GM12873 (cell line): Measurements from ENCODE around the gene MICALL1.

Experiments used
- CTCF ChIP-seq: IDR thresholded peaks from 2 replicates; pipeline ENCODE4 v1.5.1; 2012; ENCODE audit warnings: low read depth, mild to moderate bottlenecking, moderate library complexity, low read length, control low read depth; ENCODE audit not compliant: insufficient read depth; ENCODE audit errors: missing control alignments

MICALL1 gene

GRCh38 chr22:37982938-37983859 lies 77.1 kb downstream of the MICALL1 start:
- TF ChIP-seq CTCF = peak; percentile 31

- TF ChIP-seq CTCF = no peak
Measured at GRCh38 chr22:37983860-37984791, 78.0 kb downstream of the MICALL1 start, which contains the start of gene SOX10. Gene SOX10, minus strand, starts transcription at chr22:37984555. Its CDS starts 771 bp downstream, at chr22:37983784.

GRCh38 chr22:37985050-37985585 lies 79.0 kb downstream of the MICALL1 start:
- no peak for TF ChIP-seq CTCF

GRCh38 chr22:37985751-37986281 lies 79.7 kb downstream of the MICALL1 start:
- TF ChIP-seq CTCF = no peak

GRCh38 chr22:37986371-37986770 lies 80.3 kb downstream of the MICALL1 start:
- no peak for TF ChIP-seq CTCF

- TF ChIP-seq CTCF = no peak
Measured at GRCh38 chr22:37989146-37990045, 83.3 kb downstream of the MICALL1 start.
